COLO668 (cell line): ENCODE measurements around the gene STXBP5L.
"Not testable (repeated sequence)": the region's sequence is repeated elsewhere in the genome, so short reads cannot be mapped to it uniquely, and the experiment has no call there.

ENCODE experiments used
- DNase-seq: peaks from one replicate; lab custom pipeline; 2025; ENCODE audit not compliant: unreplicated experiment; lab: John Stamatoyannopoulos, UW

Gene STXBP5L

DNA sequence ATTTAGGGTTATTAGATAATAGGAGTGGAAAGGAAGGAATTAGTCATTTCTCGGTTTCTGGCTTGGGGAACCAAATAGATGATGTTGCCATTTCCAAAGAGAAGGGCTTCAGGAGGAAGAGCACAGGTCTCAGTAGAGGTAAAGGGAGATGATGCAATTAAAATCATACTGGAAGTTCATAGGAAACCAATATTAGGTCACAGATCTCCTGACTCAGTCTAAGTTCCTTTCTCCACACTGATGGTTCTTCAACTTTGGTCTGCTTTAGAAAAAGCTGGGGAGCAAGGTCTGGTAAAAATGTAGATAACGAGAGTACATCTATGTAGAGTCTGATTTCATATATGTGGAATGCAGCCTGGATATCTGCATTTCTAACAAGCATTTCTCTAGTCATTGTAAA lies 506.9 kb downstream of the STXBP5L start:
- DNase-seq = no peak

DNA sequence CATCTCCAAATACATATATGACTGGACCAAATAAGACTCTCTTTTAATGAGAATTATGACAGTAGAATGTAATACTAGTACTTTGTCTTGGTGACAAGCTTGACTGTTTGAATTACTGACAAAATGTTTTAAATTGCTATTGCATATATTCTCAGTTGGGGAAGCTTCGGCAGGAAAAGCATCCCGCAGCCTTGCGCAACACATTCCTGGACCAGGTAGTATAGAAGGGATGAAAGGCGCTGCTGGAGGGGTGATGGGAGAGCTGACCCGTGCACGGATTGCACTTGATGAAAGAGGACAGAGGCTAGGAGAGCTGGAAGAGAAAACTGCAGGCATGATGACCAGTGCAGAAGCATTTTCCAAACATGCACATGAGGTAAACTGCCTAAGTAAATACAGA lies 510.2 kb downstream of the STXBP5L start:
- no peak for DNase-seq

DNA sequence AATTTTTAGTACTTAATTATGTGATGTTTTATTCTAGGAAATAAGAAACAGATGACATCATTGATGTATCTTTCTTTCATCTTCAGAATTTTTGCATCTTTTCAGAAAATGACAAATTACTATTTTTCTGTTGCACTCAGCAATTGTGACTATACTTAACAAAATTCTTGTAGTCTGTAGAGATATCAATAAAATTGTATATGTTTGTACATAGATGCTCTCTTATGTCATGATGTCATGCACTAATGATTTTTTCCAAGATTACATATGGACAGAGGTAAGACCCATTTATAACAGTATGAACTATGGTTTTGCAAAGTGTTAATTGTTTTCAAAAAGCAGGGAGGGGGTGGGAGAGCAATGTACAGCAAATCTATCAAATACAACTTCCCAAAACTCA lies 516.5 kb downstream of the STXBP5L start:
- DNase-seq = no peak

DNA sequence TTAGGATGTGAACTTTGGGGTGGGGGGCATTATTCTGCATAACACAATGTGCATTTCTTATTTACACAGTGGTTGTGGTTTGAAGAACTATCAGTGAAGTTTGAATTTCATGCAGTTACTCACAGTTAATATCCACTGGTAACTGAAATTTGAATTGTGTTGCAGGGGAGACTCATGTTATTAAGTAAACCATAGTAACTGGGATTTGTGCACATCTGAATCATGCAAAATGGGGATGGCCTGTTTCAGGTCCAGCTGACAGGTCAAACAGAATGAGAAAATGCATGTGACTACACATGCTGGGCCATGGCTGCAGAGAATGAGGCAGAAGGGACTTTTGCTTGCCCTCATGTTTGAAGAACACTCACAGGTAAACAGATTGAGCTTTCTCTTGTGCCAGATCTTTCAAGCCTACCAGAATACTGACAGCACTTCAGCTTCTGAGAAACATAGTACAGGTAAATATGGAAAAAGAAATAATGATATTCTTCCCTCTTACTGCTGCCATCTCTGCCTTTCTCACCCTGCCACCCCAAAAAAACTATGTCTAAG lies 522.7 kb downstream of the STXBP5L start:
- DNase-seq = no peak

DNA sequence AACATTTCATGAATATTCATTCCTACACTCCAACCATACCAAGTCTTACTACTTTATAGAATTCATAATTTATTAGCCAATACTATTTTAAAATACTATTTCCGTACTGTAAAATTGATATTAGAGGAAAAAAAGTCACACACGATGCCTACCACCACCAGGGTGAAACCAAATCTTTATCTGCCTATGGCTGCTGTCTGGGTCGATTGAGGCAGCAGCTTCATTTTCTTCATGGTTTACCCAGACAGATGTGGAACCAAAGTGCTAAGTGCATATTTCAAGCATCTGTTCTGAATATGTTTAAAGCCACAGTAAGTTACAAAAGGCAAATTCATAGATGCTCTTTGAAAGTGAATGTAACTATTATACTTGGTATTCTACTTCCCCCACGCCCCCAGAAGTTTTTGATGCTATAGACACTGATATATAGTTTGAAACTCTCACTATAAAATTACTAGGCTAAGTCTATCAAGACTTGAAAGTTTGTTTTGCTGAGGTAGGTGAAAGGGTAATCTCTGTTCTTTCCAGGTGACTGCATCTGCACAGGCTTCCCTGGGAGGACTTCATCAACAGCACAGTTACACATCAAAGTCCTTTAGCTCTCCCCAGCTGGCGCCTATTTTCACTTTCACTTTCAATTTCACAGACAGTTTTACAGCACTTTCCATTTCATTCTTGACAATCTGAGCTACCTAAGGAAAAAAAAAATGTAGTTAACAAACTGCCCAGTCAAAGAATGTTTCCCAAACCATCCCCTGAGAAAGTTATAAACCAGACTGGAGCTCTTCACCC lies 523.9 kb downstream of the STXBP5L start:
- peak; percentile 4 for DNase-seq

DNA sequence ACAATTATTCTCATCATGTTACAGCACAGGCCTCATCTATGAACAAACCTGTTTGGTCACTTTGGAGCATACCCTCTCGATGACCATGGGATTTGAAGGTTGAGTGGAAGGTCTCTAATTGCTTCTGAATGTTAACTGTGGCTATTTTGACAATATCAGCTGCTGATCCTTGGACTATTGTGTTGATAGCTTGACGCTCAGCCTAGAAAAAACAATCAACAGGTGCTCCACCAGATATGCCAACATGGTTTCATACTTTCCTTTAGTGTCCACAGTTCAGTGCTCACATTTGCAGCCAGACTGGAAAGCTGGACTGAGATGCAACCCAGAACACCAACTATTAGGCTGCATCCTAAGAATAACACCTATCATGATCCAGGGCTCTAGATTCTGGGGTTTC lies 528.1 kb downstream of the STXBP5L start:
- DNase-seq = no peak

DNA sequence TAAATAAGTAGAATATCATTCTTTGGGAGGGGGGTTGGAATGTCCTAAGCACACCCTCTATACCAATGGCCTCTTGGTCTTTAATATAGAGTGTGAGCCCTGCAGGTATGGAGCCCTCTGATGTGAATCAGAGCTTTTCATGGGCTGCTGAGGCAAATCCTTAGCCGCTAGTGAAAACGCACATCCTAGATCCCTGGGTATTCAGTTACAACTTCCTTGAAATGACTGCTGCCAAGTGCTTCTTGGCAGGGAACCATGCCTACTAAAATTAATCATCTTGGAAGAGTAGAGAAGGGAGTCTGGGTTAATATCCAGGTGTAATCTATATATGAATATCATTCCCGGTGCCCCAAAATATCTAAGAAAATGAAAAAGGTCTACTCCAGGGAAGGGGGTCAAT lies 528.6 kb downstream of the STXBP5L start:
- no peak for DNase-seq

DNA sequence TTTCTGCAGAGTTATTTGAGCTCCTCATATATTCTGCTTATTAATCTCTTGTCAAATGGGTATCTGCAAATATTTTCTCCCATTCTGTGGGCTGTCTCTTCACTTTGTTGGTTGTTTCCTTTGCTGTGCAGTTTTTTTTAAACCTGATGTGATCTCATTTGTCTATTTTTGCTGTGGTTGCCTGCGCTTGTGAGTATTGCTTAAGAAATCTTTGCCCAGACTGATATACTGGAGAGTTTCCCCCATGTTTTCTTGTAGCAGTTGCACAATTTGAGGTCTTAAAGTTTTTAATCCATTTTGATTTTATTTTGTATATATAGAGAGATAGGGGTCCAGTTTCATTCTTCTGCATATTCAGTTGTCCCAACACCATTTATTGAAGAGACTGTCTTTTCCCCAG lies 535.5 kb downstream of the STXBP5L start:
- DNase-seq = no peak

DNA sequence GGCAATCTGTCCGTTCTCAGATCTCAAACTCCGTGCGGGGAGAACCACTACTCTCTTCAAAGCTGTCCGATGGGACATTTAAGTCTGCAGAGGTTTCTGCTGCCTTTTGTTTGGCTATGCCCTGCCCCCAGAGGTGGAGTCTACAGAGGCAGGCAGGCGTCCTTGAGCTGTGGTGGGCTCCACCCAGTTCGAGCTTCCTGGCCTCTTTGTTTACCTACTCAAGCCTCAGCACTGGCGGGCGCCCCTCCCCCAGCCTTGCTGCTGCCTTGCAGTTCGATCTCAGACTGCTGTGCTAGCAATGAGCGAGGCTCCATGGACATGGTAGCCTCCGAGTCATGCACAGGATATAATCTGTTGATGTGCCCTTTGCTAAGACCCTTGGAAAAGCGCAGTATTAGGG lies 543.7 kb downstream of the STXBP5L start:
- not testable (repeated sequence) for DNase-seq

DNA sequence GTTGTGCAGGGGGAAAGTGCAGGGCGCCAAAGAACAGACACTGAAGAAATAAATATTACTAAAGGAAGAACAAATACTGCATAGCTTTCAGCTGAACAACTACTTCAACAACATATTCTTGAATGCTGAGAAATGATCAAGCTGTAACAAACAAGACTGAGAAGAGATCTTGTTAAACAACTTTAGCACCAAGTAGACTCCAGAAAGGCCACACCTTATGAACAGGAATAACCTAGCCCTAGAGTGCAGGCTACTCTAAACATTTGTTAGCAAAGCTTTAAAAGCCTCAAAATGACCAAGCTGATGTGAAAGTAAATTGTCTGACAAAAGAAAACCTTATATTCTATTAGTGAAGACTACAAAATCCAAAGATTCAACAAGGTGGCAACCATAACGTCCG lies 554.6 kb downstream of the STXBP5L start:
- no peak for DNase-seq

DNA sequence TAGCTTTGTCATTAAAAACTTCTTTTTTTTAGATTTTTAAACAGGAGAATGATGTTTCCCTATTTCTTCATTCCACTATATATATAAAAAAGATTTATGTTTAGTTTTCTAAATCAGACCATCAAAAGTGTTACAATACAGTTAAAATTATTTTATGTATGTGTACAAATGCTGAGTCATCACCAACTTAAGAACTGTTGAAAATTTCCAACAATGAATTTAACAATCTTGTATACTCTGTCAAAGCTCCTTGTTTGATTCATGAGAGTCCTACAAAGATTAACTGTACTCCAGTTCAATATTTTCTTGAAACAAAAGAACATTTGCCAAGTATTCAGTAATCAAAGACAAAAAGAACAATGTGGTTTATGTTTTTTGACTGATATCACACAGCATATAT lies 555.7 kb downstream of the STXBP5L start:
- no peak for DNase-seq

DNA sequence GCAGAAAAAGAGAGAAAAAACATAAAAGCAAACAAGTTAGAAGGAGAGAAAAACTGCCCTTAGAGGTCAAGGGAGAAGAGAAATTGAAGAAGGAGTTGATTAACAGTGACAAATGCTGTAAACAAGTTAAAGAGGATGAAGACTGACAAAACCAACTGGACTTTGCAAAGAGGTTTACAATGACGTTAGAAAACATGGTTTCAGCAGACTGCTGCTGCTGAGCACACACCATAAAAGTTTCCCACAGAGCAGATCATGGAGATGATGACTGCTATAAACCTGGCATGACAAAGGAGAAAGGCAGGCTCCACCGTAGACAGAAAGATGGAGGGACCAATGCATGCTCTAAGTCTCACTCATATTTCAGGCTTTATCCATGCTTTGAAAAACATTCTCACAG lies 559.1 kb downstream of the STXBP5L start:
- DNase-seq = no peak

DNA sequence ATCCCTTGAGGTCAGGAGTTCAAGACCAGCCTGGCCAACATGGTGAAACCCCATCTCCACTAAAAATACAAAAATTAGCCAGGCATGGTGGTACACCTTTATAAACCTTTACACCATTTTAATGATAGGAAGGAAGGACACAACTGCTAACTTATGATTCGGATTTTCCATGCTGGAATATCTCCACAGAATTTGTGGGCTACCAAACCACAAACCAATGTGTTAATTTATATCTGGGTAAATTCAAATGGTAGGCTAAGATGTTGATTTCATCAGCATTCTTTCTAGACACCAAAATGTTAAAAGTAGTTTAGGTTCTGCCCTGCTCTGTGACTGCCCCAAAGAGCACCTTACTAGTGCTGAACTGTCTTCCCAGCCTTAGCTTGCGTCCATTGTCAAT lies 565.0 kb downstream of the STXBP5L start:
- DNase-seq = no peak
